H1 (cell line): ENCODE results near the gene JUP. TPM values are rescaled to one million over a fixed set of nuclear protein-coding genes. Genes with fewer than 3 reads are reported as not detected.

Experiments used
- ASH2L ChIP-seq: fragments of 200-600, 300-600 bp; sonication (generic); IDR thresholded peaks from one replicate; pipeline ENCODE4 v1.7.1; 2017; ENCODE audit warnings: low read length
- ATF2 ChIP-seq: IDR thresholded peaks from 2 replicates; pipeline ENCODE4 v1.6.1; 2012; ENCODE audit warnings: low read length, inconsistent platforms
- CHD1 ChIP-seq: IDR thresholded peaks from 2 replicates; pipeline ENCODE4 v1.6.1; 2012; ENCODE audit warnings: low read depth, low read length, improper control_type of control experiment
- EP300 ChIP-seq, 2 experiments: IDR thresholded peaks; 1 replicate in 1 of 2; 2 replicates in 1 of 2; pipeline ENCODE4 v1.6.1; 2011 to 2012; ENCODE audit warnings: low read depth in 2 of 2, low read length in 2 of 2, mild to moderate bottlenecking in 2 of 2, borderline replicate concordance in 1 of 2, inconsistent platforms in 1 of 2, moderate library complexity in 1 of 2
- HDAC6 ChIP-seq: IDR thresholded peaks from one replicate; pipeline ENCODE4 v1.7.1; 2012; ENCODE audit warnings: low read depth, mild to moderate bottlenecking, inconsistent platforms, low read length, moderate library complexity
- JUND ChIP-seq: IDR thresholded peaks from 2 replicates; pipeline ENCODE4 v1.6.1; 2011; ENCODE audit warnings: mild to moderate bottlenecking, improper control_type of control experiment, low read length
- KDM4A ChIP-seq: IDR thresholded peaks from one replicate; pipeline ENCODE4 v1.7.1; 2012; ENCODE audit warnings: low read depth, mild to moderate bottlenecking, moderate library complexity, low read length, inconsistent platforms; ENCODE audit not compliant: severe bottlenecking
- MAFK ChIP-seq: IDR thresholded peaks from 2 replicates; pipeline ENCODE4 v1.6.1; 2012; ENCODE audit warnings: low read depth, mild to moderate bottlenecking, improper control_type of control experiment, low read length
- MAX ChIP-seq: IDR thresholded peaks from 2 replicates; pipeline ENCODE4 v1.6.1; 2012; ENCODE audit warnings: inconsistent platforms
- RAD21 ChIP-seq, 2 experiments: IDR thresholded peaks in 1 of 2; conservative IDR thresholded peaks in 1 of 2; 2 replicates each; pipeline ENCODE4 v1.6.1; 2011; ENCODE audit warnings: low read depth in 2 of 2, low read length in 2 of 2, improper control_type of control experiment in 1 of 2, inconsistent platforms in 1 of 2, mild to moderate bottlenecking in 1 of 2, moderate library complexity in 1 of 2
- RFX5 ChIP-seq: IDR thresholded peaks from 2 replicates; pipeline ENCODE4 v1.6.1; 2011; ENCODE audit warnings: low read depth, low read length, improper control_type of control experiment, borderline replicate concordance
- RXRA ChIP-seq: IDR thresholded peaks from 2 replicates; pipeline ENCODE4 v1.6.1; 2011; ENCODE audit warnings: low read depth, mild to moderate bottlenecking, low read length, moderate library complexity; ENCODE audit not compliant: insufficient read depth
- SIN3A ChIP-seq, 2 experiments: IDR thresholded peaks in 1 of 2; conservative IDR thresholded peaks in 1 of 2; 2 replicates each; pipeline ENCODE4 v1.6.1; 2011 to 2012; ENCODE audit warnings: low read length in 2 of 2, improper control_type of control experiment in 1 of 2, low read depth in 1 of 2, mild to moderate bottlenecking in 1 of 2
- SP1 ChIP-seq: IDR thresholded peaks from 2 replicates; pipeline ENCODE4 v1.6.1; 2011; ENCODE audit warnings: low read depth, low read length
- SRF ChIP-seq: IDR thresholded peaks from 2 replicates; pipeline ENCODE4 v1.6.1; 2011; ENCODE audit warnings: mild to moderate bottlenecking, low read depth, low read length, moderate library complexity
- TAF1 ChIP-seq: IDR thresholded peaks from 2 replicates; pipeline ENCODE4 v1.6.1; 2011; ENCODE audit warnings: mild to moderate bottlenecking, low read depth, low read length
- polyA plus RNA-seq, 7 experiments: library from polyadenylated mRNA; depleted of rRNA in 3 of 7; stranded (reverse) in 5 of 7; unstranded in 2 of 7; fragments of >200 nt in 5 of 7; fragments of 200-250 nt in 2 of 7; gene quantifications; 1 replicate in 5 of 7; 2 replicates in 1 of 7; 4 replicates in 1 of 7; pipeline versions ENCODE4 v1.2.1 to v1.2.3, GENCODE V29; 2011 to 2013; ENCODE audit warnings: missing spikeins in 2 of 7, mixed read lengths in 2 of 7
- total RNA-seq: library from RNA; stranded (reverse); fragmentation: NEBNext Ultra II Directional; extraction: Animal tissue kit (Norgen Biotek cat#: 25700); gene quantifications from 2 replicates; pipeline ENCODE4 v1.2.1, GENCODE V29; 2021
- TF ChIP-seq, protein P1 (sequence below), 3 experiments: IDR thresholded peaks; 1 replicate in 2 of 3; 2 replicates in 1 of 3; pipeline versions ENCODE4 v1.5.1 to v1.6.1; 2011; ENCODE audit warnings: low read length in 3 of 3, mild to moderate bottlenecking in 3 of 3, inconsistent platforms in 2 of 3, low read depth in 1 of 3, moderate library complexity in 1 of 3; ENCODE audit not compliant: insufficient read depth in 1 of 3; ENCODE audit errors: control extremely low read depth in 1 of 3

JUP gene
- total and polyA plus RNA-seq, 2 of the 8 experiments (the other 6 are each of a cell fraction or from before 2014, with no cell fraction given) = 62.8 to 102 TPM

GRCh38 chr17:41734139-41734948 lies 52.2 kb downstream of the JUP start, which contains the start of gene HAP1 (continued):
- TF ChIP-seq, protein P1, sequence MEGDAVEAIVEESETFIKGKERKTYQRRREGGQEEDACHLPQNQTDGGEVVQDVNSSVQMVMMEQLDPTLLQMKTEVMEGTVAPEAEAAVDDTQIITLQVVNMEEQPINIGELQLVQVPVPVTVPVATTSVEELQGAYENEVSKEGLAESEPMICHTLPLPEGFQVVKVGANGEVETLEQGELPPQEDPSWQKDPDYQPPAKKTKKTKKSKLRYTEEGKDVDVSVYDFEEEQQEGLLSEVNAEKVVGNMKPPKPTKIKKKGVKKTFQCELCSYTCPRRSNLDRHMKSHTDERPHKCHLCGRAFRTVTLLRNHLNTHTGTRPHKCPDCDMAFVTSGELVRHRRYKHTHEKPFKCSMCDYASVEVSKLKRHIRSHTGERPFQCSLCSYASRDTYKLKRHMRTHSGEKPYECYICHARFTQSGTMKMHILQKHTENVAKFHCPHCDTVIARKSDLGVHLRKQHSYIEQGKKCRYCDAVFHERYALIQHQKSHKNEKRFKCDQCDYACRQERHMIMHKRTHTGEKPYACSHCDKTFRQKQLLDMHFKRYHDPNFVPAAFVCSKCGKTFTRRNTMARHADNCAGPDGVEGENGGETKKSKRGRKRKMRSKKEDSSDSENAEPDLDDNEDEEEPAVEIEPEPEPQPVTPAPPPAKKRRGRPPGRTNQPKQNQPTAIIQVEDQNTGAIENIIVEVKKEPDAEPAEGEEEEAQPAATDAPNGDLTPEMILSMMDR (IDR thresholded peaks at IDR 0.05; ENCODE audit: control extremely low read depth in 1 of 3, insufficient read depth in 1 of 3, low read depth in 1 of 3, low read length in 3 of 3) = no peak
- TF ChIP-seq RAD21 (IDR thresholded peaks at IDR 0.05 in 1 of 2, conservative IDR thresholded peaks at IDR 0.05 in 1 of 2; ENCODE audit: low read depth in 2 of 2, low read length in 2 of 2) = no peak
- no peak for TF ChIP-seq MAFK
- TF ChIP-seq ATF2 = no peak
- peak; percentile 96 for TF ChIP-seq JUND
- TF ChIP-seq TAF1 = peak; percentile 99
- TF ChIP-seq RFX5 = no peak
- TF ChIP-seq EP300 (IDR thresholded peaks at IDR 0.05; ENCODE audit: borderline replicate concordance in 1 of 2, low read depth in 2 of 2, low read length in 2 of 2) = peak in 1 of 2 experiments; percentile 99; a peak in 2 of 3 replicates
- TF ChIP-seq CHD1 = peak; percentile 94
- TF ChIP-seq RXRA = no peak
- TF ChIP-seq HDAC6 = no peak
- TF ChIP-seq SP1 = peak; percentile 65; the same call in 1 of the 2 replicates
- TF ChIP-seq SRF = no peak
- TF ChIP-seq SIN3A (conservative IDR thresholded peaks at IDR 0.05 in 1 of 2, IDR thresholded peaks at IDR 0.05 in 1 of 2; ENCODE audit: low read depth in 1 of 2, low read length in 2 of 2) = no peak; a peak in 1 of 4 replicates
- no peak; the same call in 1 of the 2 replicates for TF ChIP-seq MAX
- TF ChIP-seq ASH2L = peak; percentile 37
- peak; percentile 69 for TF ChIP-seq KDM4A
- TF ChIP-seq, all 59 proteins: peak for 20
